Lower leg skin (tissue), 3 donors: Measurements from ENCODE around the gene SERINC4.

ENCODE experiments used
- CTCF ChIP-seq, 3 donors: fragments of 450-650 bp; IDR thresholded peaks; one replicate each; pipeline ENCODE4 v1.5.1; 2016; ENCODE audit warnings: antibody characterized with exemption in 3 of 3, mild to moderate bottlenecking in 3 of 3, moderate library complexity in 2 of 3
- POLR2A ChIP-seq, 2 donors: fragments of 450-650 bp; IDR thresholded peaks; one replicate each; pipeline ENCODE4 v1.6.1; 2016 to 2017; ENCODE audit warnings: antibody characterized with exemption in 2 of 2, mild to moderate bottlenecking in 1 of 2, moderate library complexity in 1 of 2

GRCh38 chr15:43799209-43799944 is 643 bp downstream of the SERINC4 start:
- TF ChIP-seq CTCF (IDR thresholded peaks at IDR 0.05), result no peak
- TF ChIP-seq POLR2A (IDR thresholded peaks at IDR 0.05), result no peak
